GM12873 (cell line): ENCODE data around the gene NHERF2.

Experiments used
- TF ChIP-seq, protein P1 (sequence below): IDR thresholded peaks from 2 replicates; pipeline ENCODE4 v1.5.1; 2012; ENCODE audit warnings: low read depth, mild to moderate bottlenecking, moderate library complexity, low read length, control low read depth; ENCODE audit not compliant: insufficient read depth; ENCODE audit errors: missing control alignments

The NHERF2 gene

DNA sequence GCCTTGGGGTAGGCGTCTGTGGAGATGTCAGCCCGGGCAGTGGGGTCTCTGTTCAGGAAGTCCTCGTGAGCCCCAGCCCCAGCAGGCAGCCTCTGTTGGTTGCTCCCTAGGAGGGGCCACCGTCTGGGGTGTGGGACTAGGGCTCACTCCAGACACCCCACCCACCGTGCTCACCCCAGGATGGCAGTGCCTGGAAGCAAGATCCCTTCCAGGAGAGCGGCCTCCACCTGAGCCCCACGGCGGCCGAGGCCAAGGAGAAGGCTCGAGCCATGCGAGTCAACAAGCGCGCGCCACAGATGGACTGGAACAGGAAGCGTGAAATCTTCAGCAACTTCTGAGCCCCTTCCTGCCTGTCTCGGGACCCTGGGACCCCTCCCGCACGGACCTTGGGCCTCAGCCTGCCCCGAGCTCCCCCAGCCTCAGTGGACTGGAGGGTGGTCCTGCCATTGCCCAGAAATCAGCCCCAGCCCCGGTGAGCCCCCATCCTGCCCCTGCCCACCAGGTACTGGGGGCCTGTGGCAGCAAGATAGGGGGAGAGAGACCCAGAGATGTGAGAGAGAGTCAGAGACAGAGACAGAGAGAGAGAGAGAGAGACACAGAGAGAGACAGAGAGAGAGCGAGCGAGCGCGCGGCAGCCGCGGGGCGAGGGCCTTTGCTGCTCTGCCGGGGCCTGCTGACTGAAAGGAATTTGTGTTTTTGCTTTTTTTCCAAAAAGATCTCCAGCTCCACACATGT is 11.1 kb downstream of the NHERF2 start:
- TF ChIP-seq, protein P1, sequence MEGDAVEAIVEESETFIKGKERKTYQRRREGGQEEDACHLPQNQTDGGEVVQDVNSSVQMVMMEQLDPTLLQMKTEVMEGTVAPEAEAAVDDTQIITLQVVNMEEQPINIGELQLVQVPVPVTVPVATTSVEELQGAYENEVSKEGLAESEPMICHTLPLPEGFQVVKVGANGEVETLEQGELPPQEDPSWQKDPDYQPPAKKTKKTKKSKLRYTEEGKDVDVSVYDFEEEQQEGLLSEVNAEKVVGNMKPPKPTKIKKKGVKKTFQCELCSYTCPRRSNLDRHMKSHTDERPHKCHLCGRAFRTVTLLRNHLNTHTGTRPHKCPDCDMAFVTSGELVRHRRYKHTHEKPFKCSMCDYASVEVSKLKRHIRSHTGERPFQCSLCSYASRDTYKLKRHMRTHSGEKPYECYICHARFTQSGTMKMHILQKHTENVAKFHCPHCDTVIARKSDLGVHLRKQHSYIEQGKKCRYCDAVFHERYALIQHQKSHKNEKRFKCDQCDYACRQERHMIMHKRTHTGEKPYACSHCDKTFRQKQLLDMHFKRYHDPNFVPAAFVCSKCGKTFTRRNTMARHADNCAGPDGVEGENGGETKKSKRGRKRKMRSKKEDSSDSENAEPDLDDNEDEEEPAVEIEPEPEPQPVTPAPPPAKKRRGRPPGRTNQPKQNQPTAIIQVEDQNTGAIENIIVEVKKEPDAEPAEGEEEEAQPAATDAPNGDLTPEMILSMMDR, result no peak

DNA sequence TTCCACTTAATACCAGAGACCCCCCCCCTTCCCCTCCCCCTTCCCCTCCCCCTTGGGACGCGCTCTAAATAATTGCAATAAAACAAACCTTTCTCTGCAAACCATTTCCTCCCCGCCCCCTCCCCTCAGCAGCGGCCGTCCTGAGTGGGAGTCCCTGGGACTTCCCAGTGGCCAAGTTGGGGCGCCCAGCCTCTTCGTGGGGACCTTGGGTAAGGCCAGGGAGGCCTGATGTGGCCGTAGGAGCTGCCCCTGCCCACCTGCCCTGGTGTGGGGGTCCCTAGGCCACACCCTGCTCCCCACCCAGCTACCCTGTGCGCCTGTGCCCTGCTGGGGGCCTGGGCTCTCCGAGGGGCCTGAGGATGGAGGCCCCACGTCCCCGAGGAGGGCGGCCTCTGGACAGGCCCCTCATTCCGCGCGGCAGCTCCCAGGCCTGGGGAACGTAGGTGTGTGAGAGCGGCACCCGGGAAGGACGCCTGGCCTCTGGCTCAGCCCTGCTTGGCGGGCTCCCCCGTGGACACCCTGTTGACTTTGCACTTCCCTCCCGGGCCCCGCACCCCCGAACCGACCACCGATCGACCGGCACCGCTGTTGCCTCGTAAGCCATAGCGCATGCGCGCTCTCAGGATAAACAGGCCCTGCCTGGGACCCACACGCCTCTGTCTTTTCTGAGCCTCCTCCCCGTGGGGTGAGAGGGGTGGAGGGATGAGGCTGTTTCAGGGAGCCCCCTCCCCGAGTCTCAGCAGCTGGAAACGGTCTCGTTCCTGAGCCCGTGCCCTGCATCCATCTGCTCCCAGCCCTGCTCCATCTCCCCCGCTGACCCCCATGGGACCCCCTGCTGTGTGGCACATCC is 11.9 kb downstream of the NHERF2 start:
- TF ChIP-seq, protein P1, result no peak

DNA sequence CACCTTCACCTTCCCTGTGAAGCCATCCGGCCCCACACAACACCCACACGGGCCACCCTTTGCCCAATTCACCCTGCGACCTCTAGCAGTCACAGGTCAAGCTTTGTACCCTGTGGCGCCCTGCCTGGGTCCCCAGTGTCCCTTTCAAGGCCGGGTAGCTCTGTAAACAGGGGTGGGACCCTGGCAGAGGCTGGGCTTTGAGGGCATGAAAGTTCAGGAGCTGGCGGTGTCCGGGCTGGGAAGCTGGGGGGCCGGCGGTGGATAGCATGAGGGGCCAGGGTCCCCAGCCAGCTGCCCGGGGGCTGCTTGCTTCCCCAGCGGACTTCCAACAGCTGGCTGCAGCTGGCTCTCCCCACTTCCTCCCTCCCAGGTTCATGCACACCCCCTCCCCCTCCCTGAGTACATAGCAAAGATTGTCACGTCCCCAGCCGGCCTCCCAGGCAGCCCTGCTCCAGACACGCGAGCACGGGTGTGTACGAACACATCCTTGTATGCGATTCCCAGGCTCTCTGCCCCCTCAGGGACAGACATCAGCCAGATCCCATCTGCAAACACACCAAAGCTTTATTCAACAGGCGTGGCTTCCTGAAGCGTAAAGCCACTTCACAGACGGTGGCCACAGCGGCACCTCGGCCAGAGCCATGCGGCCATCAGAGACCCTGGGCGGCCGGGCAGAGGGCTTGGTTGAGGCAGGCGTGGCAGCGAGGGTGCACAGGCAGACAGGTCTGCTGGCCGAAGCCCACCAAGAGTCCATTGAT is 12.8 kb downstream of the NHERF2 start:
- TF ChIP-seq, protein P1, result no peak

- TF ChIP-seq, protein P1, result no peak
These were observed 13.5 kb downstream of the NHERF2 start for GRCh38 chr16:2040041-2040786.

DNA sequence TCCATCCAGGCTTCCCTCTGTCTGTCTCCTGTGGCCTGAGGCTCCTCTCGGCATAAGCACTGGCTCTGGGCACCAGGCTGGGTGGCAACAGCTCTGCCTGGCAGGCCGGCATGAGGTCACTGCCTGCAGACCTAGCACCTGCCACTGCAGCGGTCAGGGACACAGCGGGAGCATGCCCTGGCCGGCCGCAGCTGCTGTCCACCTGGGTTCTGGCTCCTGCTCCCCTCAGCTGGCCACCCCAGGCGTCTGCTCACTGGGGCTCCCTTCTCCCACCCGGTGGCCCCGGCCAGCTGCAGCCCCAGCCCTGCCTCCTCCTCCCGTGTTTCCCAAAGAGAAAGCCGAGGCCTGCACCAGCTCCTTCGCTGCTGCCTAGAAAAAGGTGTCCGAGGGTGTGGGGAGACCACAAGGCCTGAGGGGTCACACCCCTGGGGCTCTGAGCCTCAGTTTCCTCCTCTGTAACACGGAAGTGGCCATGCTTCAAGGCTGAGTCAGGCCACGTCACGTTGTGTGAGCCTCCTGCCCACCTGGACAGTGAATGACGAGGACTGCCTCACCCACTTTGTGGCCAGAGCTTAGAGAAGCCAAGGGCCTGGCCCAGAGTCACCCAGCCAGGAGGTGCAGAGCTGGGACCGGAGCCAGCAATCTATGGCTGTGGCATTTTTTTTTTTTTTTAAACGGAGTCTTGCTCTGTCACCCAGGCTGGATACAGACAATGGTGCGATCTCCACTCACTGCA is 14.3 kb downstream of the NHERF2 start:
- TF ChIP-seq, protein P1, result no peak

GRCh38 chr16:2042171-2042985 is 15.7 kb downstream of the NHERF2 start:
- TF ChIP-seq, protein P1, result no peak
